DOHH2 (cell line): ENCODE results near the gene DENND1A.

Experiments
- CTCF ChIP-seq: fragments of 200-600 bp; sonication (generic); IDR thresholded peaks from one replicate; pipeline ENCODE4 v1.5.1; 2014; ENCODE audit warnings: antibody characterized with exemption, mild to moderate bottlenecking, low read depth, low read length; ENCODE audit not compliant: poor library complexity, severe bottlenecking
- EZH2phosphoT487 ChIP-seq: fragments of 200-600 bp; sonication (generic); IDR thresholded peaks from 2 replicates; pipeline ENCODE4 v1.6.1; 2017; ENCODE audit warnings: borderline replicate concordance, mild to moderate bottlenecking, antibody characterized with exemption, low read length, moderate library complexity, mixed read lengths

GRCh38 chr9:123695386-123695785, 234.5 kb downstream of the DENND1A start:
- TF ChIP-seq CTCF: no peak
- TF ChIP-seq EZH2phosphoT487: no peak
